Gastrocnemius medialis (tissue), 4 donors: ENCODE results near the gene HAUS6. TPM values are rescaled to one million over a fixed set of nuclear protein-coding genes. Genes with fewer than 3 reads are reported as not detected.

Source experiments
- ATAC-seq, 2 donors: fragments of 150-250 bp; one replicate each; pipeline ENCODE4 v1.9.1; 2016
- DNase-seq, 2 donors: peaks; one replicate each; pipeline ENCODE4 v3.0.0-alpha.2; 2019
- H3K27ac ChIP-seq, 4 donors: fragments of 200-600 bp; sonication (generic); 1 replicate in 1 of 4; 2 replicates in 3 of 4; pipeline ENCODE4 v1.5.1; 2016 to 2018; ENCODE audit warnings: mild to moderate bottlenecking in 2 of 4, moderate library complexity in 1 of 4
- H3K27me3 ChIP-seq, 3 donors: fragments of 200-600 bp; sonication (generic) in 2 of 3; 1 replicate in 1 of 3; 2 replicates in 2 of 3; pipeline versions ENCODE4 v1.5.1 to v1.6.0; 2016 to 2019; ENCODE audit warnings: mild to moderate bottlenecking in 1 of 3, moderate library complexity in 1 of 3
- H3K36me3 ChIP-seq, 2 donors: fragments of 200-600 bp; sonication (generic) in 1 of 2; one replicate each; pipeline ENCODE4 v1.5.1; 2017 to 2018
- H3K4me1 ChIP-seq, 2 donors: fragments of 200-600 bp; sonication (generic) in 1 of 2; one replicate each; pipeline ENCODE4 v1.5.1; 2016 to 2017; ENCODE audit warnings: mild to moderate bottlenecking in 2 of 2
- H3K4me3 ChIP-seq, 4 donors: fragments of 200-600 bp; sonication (generic) in 3 of 4; 1 replicate in 1 of 4; 2 replicates in 3 of 4; pipeline ENCODE4 v1.5.1; 2016 to 2019; ENCODE audit warnings: mild to moderate bottlenecking in 2 of 4
- H3K9me3 ChIP-seq, 3 donors: fragments of 200-600 bp; sonication (generic) in 2 of 3; 1 replicate in 1 of 3; 2 replicates in 2 of 3; pipeline ENCODE4 v1.5.1; 2016 to 2019
- POLR2A ChIP-seq, 2 donors: fragments of 450-650 bp; IDR thresholded peaks; one replicate each; pipeline ENCODE4 v1.6.1; 2017; ENCODE audit warnings: antibody characterized with exemption in 2 of 2, mild to moderate bottlenecking in 2 of 2, moderate library complexity in 2 of 2
- in situ Hi-C, 4 donors: fragments of 200-750 bp; cut with MboI; loops; one replicate each; pipeline versions ENCODE4 v1.15.0 to v1.8.0; 2017; ENCODE audit warnings: low sequenced_read_pairs in 4 of 4
- intact Hi-C: fragments of 100-400 bp; cut with DNase I; formaldehyde crosslinking; loops from one replicate; pipeline ENCODE4 v1.15.1; 2023; ENCODE audit warnings: low total_unique reads
- total RNA-seq, 4 donors: library from RNA; depleted of rRNA; stranded (reverse); fragments of >200 nt; gene quantifications; one replicate each; pipeline versions ENCODE4 v1.1.0 to v1.2.3, GENCODE V29; 2016
- TF ChIP-seq, protein P1 (sequence below), 5 experiments: fragments of 450-650 bp in 3 of 5; fragments of 200-600 bp in 2 of 5; sonication (generic) in 2 of 5; IDR thresholded peaks in 4 of 5; conservative IDR thresholded peaks in 1 of 5; 1 replicate in 4 of 5; 2 replicates in 1 of 5; pipeline ENCODE4 v1.5.1; 2016 to 2019; ENCODE audit warnings: antibody characterized with exemption in 5 of 5, mild to moderate bottlenecking in 3 of 5, moderate library complexity in 3 of 5

HAUS6 gene
- total RNA-seq, 4 donors from 2014 or later: 3.7 to 6.3 (median 5.3) TPM

DNA sequence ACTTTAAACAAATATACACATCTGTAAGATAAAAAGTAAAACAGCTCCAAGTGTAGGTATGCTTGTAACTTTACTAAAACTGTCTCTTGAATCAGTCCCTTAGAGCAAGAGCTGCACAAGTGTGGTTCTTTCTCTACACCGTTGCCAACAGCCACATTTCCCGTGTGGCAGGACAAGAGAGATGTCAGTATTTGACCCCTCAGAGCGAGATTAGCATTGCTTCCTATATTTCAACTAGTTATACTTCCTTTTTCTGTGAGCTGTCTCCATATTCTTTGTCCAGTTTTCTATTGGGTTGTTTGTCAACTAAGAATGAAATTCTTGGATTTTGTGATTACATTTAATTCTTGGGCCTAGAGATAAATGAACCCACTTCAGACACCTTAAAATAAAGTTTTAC lies 16.5 kb upstream of the HAUS6 start:
- peaks cover 63 to 83% of the 10 kb centered on the region in 2 donors for H3K4me1 ChIP-seq
- H3K36me3 ChIP-seq: peaks cover 24 to 91% of the 10 kb centered on the region in 2 donors
- intact Hi-C loops (no loop called here), in situ Hi-C loops (no loop called here)
- H3K27me3 ChIP-seq: no peaks in the 10 kb centered on the region
- no peaks in the 10 kb centered on the region for H3K9me3 ChIP-seq
- TF ChIP-seq, protein P1, sequence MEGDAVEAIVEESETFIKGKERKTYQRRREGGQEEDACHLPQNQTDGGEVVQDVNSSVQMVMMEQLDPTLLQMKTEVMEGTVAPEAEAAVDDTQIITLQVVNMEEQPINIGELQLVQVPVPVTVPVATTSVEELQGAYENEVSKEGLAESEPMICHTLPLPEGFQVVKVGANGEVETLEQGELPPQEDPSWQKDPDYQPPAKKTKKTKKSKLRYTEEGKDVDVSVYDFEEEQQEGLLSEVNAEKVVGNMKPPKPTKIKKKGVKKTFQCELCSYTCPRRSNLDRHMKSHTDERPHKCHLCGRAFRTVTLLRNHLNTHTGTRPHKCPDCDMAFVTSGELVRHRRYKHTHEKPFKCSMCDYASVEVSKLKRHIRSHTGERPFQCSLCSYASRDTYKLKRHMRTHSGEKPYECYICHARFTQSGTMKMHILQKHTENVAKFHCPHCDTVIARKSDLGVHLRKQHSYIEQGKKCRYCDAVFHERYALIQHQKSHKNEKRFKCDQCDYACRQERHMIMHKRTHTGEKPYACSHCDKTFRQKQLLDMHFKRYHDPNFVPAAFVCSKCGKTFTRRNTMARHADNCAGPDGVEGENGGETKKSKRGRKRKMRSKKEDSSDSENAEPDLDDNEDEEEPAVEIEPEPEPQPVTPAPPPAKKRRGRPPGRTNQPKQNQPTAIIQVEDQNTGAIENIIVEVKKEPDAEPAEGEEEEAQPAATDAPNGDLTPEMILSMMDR (IDR thresholded peaks at IDR 0.05 in 4 of 5, conservative IDR thresholded peaks at IDR 0.05 in 1 of 5): no peak
- no peak for TF ChIP-seq POLR2A (IDR thresholded peaks at IDR 0.05)
- DNase-seq (no peak), ATAC-seq (no peak)
- H3K27ac ChIP-seq: peak overlapping the region; percentile 95 to 98 (median 96)
- no peak overlapping the region for H3K4me3 ChIP-seq

GRCh38 chr9:19117039-19117716 lies 14.5 kb upstream of the HAUS6 start:
- Histone ChIP-seq H3K4me1 (peaks cover 51 to 71% of the 10 kb centered on the region in 2 donors), H3K9me3 (no peaks in the 10 kb centered on the region), H3K27ac (peak overlapping the region; percentile 95 to 98 (median 96)), H3K27me3 (no peaks in the 10 kb centered on the region), H3K4me3 (no peak overlapping the region), H3K36me3 (peaks cover 21 to 87% of the 10 kb centered on the region in 2 donors)
- DNase-seq: no peak
- intact Hi-C loops (no loop called here), in situ Hi-C loops (no loop called here)
- peak; percentile 37 to 58 for ATAC-seq
- no peak for TF ChIP-seq POLR2A (IDR thresholded peaks at IDR 0.05)
- TF ChIP-seq, protein P1 (IDR thresholded peaks at IDR 0.05 in 4 of 5, conservative IDR thresholded peaks at IDR 0.05 in 1 of 5): no peak

GRCh38 chr9:19116107-19116790 lies 13.5 kb upstream of the HAUS6 start:
- in situ Hi-C loops: no loop called here
- H3K27ac ChIP-seq: peak overlapping the region; percentile 95 to 98 (median 96)
- H3K4me3 ChIP-seq: peak overlapping the region in 3 of 4 donors; percentile 16 to 22 (median 19)
- peaks cover 21 to 88% of the 10 kb centered on the region in 2 donors for H3K36me3 ChIP-seq
- H3K9me3 ChIP-seq: no peaks in the 10 kb centered on the region
- intact Hi-C loops: no loop called here
- H3K4me1 ChIP-seq: peaks cover 42 to 65% of the 10 kb centered on the region in 2 donors
- no peaks in the 10 kb centered on the region for H3K27me3 ChIP-seq
- peak; percentile 92 to 95 for ATAC-seq
- peak; percentile 14 to 52 for TF ChIP-seq POLR2A (IDR thresholded peaks at IDR 0.05)
- TF ChIP-seq, protein P1 (IDR thresholded peaks at IDR 0.05 in 4 of 5, conservative IDR thresholded peaks at IDR 0.05 in 1 of 5): no peak
- peak; percentile 93 to 97 for DNase-seq

GRCh38 chr9:19114680-19115270 lies 12.1 kb upstream of the HAUS6 start:
- Histone ChIP-seq H3K4me3 (no peak overlapping the region), H3K27me3 (no peaks in the 10 kb centered on the region), H3K9me3 (no peaks in the 10 kb centered on the region), H3K36me3 (peaks cover 13 to 88% of the 10 kb centered on the region in 2 donors), H3K27ac (peak overlapping the region; percentile 95 to 98 (median 96)), H3K4me1 (peaks cover 34 to 53% of the 10 kb centered on the region in 2 donors)
- ATAC-seq (no peak), DNase-seq (no peak)
- TF ChIP-seq, protein P1 (IDR thresholded peaks at IDR 0.05 in 4 of 5, conservative IDR thresholded peaks at IDR 0.05 in 1 of 5): no peak
- no peak for TF ChIP-seq POLR2A (IDR thresholded peaks at IDR 0.05)
- in situ Hi-C loops: no loop called here
- intact Hi-C loops: no loop called here
